Activated CD8-positive, alpha-beta memory T cell treated with anti-CD3 and anti-CD28 coated beads, Interleukin-2, amount 50 U/mL, for 24 hours (primary cell): ENCODE results near the gene USP40.

Experiments used
- DNase-seq: peaks from one replicate; pipeline ENCODE4 v3.0.0-alpha.2; 2020; ENCODE audit errors: extremely low read depth

The USP40 gene

DNA sequence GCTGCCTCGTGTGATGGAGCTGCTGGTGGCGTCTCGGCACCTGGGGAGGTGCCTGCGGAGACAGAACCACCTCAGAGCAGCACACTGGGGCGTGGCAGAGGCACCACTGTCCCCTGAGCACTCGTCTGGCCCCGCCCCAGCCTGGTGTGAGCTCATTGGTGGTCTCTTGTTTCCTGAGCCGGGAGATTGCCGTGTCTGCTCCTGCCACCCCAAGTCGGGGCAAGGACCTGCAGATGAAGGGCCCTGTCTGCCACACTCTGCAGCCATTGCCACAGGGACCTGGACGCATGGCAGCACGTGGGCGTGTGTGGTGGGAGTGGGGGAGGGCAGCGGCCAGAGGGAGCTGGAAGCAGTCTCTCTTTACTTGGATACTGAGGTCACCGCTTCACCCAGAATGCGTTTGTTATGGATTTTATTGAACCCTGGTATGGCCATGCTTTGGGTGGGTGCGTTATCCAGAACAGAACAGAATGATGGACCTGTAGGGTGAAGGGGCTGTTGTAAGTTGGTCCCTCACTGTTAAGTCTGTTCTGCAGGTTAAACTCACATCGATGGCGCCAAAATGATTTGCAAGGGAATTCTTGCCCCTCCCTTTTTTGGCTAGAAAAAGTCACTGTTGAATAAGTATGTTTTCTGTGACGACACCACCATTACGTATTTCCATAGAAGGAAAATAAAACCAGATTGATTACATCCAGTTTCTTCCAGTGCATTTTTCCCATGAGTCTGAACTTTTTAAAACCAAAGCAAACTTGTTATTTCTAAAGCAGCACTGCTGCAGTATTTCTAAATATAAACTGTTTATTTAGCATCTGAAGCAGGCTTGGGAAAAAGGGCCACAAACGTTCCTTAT lies 92.0 kb downstream of the USP40 start:
- no peak for DNase-seq

DNA sequence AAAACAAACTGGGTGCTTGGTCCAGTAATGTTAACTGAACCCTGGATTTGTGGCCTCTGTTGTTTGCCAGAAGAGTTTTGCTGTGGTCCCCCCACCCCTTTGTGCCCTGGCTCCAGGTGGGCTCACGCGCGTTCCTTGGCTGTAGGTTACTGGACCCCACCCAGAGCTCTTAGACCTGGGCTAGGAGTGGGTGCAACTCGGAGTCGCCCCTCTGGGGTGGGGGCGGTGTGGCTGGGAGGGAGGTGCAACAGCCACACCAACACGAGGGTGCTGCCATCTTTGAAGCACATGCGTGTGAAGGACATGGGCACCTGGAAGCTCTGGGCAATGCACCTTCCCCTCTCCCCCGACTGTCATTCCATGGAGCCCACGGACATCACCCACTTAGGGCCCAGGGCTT lies 92.7 kb downstream of the USP40 start:
- DNase-seq: no peak

- DNase-seq: no peak
Observed at GRCh38 chr2:233473386-233473791, 93.2 kb downstream of the USP40 start.

DNA sequence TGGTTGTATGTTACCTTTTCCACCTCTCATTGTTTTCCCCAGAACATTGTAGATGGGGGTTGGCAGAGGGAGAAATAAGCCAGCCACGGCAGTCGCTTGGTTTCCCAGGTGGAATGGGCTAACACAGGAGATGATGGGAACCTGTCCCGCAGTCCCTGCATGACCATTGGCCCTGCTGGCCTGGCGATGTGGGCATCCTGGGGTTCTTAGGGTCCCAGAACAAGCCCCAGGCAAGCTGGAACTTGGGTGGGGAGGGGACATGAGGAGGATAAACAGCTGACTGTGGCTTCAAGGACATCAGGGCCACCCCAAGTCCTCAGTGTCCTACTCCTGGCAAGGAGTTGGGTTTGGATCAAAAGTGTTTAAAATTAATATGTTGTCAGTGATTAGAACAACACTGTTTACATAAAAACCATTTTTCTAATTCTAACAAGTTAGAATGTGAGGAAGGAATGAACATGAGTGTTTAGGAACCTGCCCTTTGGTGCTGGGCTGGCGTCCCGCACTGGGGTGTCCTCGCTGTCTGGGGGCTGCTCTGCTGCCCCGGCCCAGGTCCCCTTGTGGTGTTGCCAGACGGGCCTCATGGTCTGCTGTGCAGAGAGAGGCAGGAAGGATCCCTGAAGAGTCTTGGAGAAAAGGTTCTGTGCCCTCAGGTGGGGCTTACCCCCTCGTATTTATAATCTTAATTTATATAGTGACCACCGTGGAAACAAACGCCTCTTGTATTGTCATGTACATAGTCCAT lies 95.1 kb downstream of the USP40 start:
- DNase-seq: no peak

DNA sequence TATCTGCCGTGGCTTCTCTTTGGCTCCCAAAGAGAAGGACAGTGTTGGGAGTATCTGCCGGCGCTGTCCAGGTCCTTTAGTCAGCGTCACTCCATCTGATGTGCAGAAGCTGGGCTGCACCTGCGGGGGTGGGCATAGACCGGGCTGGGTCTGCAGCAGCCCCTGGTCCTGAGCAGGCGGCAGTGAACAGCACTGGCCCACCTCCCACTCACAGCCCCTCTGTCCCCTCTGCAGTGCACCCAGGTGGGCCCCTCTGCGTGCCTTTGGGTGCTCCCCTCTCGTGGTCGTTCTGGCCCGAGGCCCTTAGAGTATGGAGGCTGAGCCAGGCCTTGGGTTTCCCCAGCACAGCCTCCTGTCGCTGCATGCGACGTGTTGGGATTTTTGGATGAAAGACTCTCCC lies 95.7 kb downstream of the USP40 start:
- DNase-seq: no peak

DNA sequence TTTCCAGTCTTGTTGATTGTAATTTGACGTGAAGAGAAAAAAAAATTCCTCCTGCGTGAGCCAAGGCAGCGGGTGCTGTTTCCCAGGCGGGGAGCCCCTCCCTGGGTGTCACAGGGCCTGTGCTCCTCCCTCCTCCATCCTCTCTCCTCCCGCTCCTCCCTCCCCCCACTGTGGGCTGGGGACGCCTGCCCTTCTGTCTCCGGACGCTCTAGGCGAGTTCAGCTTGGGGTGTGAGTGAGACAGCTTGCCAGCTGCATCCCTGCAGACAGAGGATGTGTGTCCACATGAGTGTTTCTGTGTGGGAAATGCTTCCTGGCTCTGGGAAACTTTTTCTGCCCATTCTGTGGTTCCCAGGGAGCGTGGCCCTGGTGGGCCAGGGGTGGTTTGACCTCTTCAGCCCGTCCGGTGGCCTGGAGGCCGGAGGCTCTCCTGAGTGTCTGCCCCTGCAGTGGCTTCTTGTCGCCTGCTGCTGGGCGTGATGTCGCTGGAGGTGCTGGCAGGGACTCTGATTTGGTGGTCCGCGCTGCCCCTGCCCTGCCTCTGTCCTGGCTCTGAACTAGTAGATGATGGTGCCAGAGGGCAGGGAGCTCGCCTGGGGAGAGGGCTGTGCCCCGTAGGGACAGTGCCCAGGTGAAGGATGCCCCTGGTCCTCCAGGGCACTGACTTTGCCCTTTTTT lies 96.4 kb downstream of the USP40 start:
- no peak for DNase-seq

DNA sequence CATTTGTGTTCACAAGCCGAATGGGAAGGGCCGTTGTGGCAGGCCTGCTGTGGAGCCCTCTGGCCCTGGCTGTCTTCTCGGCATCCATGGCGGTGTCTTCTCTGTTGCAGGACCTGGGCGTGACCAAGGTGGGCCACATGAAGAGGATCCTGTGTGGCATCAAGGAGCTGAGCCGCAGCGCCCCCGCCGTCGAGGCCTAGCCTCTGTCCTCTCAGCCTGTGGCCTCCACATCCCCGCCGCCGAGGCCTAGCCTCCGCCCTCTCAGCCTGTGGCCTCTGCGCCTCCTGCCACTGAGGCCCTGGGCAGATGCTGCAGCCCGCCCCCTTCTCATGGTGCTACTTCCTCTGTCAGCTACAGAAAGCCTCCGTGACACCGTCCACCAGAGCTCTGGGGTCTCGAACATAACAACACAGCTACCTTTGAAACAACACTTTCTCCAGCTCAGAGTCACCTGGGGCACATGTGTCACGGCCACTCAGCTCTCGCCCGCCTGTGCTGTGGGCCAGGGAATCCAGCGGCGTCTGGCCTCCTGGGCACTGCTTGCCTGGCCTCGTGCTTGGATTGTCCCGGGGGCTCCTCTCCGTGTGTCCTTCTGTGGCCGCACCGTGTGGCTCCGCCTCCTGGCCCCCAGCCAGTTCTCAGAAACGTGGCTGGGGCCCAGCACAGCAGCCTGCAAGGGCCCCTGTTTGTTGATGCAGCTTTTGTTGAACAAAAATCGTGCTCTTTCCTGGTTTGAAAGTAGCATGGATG lies 97.1 kb downstream of the USP40 start:
- no peak for DNase-seq

DNA sequence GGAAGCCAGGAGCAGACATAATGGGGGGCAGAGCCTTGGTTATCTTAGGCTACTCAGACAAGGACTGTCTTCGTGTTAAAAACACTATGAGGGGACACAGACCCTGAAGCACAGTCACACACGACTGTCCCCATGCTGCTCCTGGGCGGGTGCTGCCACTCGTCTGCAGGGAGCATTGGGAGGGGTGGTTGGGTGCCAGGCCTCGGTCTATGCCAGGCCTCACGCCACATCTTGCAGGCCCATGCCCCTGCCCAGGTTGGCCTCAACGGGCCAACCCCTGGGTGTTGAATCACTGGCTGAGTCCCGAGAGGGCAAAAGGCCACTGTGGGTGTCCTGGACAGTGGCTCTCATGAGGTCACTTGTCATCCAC lies 97.9 kb downstream of the USP40 start:
- no peak for DNase-seq

DNA sequence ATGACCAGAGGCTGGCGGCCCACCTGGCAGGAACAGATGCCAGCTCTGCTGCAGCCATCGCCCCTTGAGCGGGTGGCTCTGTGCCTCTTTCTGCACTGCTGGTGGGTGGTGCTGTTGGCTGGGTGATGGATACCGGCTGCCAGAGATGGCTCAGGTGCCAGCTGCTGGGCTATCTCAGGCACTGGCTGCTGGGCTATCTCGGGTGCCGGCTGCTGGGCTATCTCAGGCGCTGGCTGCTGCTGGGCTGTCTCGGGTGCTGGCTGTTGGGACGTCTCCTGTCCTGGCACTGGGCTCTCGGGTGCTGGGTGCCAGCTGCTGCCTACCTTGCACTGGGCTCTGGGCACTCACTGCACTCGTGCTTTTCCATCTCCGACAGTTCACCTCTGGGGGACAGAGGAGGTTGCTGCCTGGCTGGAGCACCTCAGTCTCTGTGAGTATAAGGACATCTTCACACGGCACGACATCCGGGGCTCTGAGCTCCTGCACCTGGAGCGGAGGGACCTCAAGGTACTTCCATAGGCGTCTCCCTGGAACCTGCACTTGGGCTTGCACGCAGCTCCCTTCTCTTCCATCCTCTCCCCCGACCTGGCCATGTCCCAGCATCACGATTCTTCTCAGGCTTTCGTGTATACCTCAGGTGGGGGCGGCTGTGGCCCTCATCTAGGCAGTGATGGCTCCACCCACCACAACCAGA lies 98.4 kb downstream of the USP40 start:
- no peak for DNase-seq

GRCh38 chr2:233466991-233467603 lies 99.5 kb downstream of the USP40 start:
- DNase-seq: no peak

DNA sequence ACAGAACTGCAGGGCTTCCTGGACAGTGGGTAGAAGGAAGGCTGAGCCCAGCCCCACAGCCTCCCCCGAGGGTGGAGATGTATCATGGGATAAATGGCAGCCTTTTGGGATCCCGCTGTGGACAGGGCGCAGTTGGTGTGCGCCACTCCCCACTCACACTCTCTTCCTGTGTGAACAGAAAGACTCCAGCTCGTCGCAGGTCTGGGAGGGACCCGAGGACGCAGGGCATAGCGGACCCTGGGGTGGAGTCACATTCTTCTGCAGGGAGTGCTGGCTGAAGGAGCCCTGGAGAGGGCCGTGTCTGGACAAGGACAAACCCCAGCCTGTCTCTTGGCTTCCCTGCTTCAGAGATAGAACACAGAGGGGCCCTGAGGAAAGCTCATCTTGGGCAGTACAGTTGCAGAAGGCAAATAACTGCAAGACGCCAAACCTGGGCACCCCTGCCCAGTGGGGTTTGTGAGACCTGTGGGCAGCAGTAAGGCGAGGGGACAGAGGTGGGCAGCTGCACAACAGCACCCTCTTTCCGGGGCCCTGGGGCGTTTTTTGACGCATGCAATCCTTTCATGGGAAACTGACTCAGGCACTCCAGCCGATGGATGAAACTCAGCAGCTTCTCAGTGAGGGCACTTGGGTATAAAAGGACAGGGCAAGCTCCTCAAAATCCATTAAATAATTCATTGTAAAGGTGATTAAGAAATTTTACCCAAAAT lies 101.9 kb downstream of the USP40 start:
- no peak for DNase-seq

GRCh38 chr2:233464056-233464455 lies 102.5 kb downstream of the USP40 start:
- no peak for DNase-seq

- DNase-seq: no peak
Observed at GRCh38 chr2:233463586-233463985, 103.0 kb downstream of the USP40 start.

GRCh38 chr2:233462826-233463470 lies 103.6 kb downstream of the USP40 start:
- no peak for DNase-seq

DNA sequence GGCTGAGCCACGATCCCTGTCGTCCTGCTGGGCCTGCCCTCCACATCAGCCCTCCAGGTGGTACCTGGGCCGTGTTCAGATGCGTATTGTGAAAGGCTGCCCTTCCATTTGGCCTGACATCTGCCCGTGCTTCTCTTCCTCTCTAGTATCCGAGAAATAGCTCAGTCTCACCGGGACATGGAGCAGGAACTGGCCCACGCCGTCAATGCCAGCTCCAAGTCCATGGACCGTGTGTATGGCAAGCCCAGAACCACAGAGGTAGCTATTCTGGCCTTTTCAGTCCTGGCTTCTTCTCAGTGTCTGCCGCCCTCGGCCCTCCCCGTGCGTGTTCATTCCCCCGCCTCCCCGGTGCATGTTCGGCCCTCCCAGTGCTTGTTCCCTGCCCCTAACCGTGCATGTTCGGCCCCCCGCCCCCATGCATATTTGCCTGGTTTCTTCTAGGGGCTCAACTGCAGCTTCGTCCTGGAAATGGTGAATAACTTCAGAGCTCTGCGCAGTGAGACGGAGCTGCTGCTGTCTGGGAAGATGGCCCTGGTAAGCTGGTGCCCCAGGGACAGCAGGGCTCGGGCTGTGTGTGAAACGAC lies 104.3 kb downstream of the USP40 start:
- DNase-seq: no peak

- DNase-seq: no peak
Observed at GRCh38 chr2:233461481-233461891, 105.1 kb downstream of the USP40 start.

GRCh38 chr2:233460726-233461441 lies 105.7 kb downstream of the USP40 start:
- DNase-seq: no peak

DNA sequence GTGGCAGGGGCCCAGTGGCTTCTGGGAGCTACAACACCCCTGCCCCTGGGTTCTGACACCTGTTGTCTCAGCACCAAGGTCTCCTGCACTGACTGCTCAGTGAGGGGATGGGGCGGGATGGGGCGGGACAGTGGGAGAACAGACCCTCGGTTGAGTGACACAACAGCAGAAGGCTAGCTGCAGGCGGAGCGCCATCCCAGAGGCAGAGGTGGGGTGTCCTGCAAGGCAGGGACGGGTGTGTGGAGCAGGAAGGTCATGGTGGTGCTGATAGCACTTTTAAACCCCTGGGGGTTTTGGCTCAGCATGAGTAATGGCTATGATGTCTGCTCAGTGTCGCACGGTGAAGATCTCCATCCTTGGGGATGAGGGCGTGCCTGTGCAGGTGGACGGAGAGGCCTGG lies 107.2 kb downstream of the USP40 start:
- DNase-seq: no peak

DNA sequence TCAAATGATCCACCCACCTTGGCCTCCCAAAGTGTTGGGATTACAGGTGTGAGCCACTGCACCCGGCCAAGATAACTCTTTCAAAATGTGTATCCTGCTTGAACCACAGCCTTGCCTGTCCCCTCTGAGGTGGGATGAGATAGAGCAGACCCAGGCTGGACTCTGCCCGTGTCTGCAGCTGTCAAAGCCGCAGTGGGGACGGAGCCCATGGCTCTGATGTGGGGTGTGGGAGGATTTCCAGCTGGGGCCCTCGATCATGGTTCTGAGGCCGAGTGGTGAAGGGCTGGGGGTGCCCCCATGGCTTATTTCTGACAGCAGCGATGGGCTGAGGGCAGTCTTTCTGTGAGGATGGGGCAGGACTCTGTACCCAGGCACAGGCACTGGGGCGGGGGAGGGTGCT lies 107.8 kb downstream of the USP40 start:
- no peak for DNase-seq
